ENCODE measurements around the gene SH3BP2.

The SH3BP2 gene

DNA sequence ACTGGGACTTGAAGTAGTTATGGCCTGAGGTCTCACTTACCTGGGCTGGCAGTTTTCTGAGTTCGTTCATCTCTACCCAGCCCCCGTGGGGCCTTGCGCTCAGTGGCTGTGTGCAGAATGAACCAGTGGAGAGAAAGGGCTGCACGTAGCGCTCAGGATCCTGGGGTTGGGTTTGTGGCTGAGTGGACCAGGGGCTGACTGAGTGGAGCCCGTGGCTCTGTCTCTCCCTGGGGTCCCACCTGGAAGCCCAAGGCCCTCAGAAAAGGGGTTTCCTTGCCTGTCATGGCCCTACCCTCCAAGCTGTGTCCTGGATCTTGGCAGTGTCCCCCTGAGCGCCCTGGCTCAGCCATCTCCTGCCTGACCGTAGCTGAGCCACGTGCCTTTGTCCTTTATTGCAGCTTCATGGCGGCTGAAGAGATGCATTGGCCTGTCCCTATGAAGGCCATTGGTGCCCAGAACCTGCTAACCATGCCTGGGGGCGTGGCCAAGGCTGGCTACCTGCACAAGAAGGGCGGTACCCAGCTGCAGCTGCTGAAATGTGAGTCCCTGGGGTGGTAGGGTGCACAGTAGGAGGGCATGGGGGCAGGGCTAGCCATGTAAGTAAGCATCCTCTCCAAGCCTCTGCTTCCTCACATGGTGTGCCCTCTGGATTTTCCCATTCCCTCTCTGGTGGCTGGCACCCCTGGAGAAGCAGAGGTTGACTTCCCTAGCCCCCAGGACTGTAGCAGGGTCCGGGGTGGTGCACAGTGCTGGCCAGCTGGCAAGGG is 27.5 kb downstream of the SH3BP2 start:
- DNase-seq = no peak

DNA sequence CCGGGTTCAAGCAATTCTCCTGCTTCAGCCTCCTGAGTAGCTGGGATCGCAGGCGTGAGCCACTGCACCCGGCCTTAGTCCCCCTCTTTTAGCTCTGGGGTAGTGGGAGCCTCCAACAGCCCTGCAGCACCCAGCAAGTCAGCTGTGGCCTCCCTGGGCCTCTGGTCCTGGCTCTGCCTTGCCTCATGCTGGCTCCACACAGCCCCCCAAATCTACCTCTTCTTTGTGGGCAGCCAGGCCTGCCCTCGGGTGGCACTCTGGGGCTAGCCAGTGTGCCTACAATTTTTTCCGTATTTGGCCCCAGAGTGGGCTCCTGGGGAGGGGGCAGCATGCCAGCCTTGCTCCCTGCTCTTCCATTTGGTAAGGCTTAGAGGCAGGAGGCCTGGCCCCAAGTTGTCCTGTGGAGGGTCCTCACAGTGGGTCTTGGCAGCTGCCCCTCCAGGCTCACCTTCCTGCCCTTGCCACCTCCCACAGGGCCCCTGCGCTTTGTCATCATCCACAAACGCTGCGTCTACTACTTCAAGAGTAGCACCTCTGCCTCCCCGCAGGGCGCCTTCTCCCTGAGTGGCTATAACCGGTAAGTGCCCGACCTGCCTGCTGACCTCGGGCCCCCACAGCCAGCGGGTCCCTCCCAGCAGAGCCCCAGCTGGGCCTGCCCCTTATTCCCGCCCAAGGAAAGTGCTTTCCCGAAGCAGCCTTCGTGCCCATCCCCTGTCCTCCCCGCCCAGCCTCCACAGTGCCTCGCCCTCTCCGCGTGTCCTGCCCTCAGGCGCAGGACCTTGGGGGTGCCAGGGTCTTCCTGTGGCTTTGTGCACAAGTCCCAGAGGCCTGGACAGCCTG is 29.8 kb downstream of the SH3BP2 start:
- DNase-seq = no peak

DNA sequence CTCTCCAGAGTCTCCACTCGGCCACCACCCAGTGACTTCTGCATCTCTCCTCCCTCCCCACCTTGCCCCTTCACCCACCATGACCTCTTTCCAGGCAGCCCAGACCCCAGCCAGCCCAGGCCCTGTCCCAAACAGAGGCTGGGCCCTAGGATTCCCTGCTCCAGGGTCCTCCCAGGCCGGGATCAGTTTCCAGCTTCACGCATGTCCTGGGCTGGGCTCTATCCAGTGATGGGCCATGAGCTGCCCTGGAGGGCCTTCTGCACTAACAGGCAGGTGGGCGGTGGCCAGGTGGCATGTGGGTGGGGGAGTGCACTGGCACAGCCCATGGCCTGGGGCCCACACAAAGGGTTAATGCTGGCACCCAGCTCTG is 30.4 kb downstream of the SH3BP2 start:
- no peak for DNase-seq

DNA sequence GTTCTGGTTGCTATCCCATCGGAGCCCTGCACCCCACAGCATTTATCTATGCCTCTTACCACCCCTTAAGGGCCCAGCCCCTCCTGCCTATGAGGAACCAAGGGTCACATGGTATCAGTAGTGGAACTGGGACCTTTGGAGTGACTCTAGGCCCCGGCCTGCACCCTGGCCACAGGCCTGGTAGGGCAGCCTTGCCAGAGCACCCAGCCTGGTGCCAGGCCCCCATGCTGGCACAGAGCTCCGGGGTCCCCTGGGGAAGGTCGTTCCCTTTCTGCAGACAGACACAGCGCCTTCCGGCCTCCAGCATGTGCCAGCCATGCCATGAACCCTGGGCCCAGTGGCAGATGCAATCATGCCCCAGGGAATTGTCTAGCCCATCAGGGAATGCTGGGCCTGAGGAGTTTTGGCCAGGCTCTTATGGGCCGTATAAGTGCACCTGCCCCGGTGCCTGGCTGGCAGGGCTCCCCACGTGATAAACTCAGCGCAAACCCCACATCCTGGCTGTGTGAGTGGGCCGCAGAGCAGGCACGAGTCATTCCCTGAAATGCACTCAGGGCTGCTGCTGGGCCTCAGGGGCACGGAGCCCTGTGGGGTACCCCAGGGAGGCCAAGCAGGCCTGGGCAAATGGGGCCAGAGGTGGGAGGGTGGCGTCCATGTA is 30.9 kb downstream of the SH3BP2 start:
- no peak for DNase-seq

DNA sequence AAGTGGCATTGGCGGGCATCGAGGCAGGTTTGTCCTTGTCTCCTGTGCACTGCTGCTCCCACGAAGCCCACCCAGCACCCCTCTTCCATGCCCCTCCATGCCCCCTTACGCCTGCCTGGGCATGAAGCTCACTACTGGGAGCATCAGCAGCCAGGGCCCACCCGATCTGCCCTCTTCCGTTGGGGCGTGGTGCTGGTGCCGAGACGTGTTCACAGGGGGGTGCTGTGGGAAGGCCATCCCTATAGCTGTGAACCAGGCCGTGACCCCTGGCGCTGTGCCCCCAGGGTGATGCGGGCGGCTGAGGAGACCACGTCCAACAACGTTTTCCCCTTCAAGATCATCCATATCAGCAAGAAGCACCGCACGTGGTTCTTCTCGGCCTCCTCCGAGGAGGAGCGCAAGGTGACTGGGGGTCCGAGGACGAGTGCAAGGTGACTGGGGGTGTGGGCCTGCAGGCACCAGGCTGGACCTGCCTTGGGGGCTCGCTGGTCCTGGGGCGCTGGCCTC is 31.5 kb downstream of the SH3BP2 start:
- no peak for DNase-seq

DNA sequence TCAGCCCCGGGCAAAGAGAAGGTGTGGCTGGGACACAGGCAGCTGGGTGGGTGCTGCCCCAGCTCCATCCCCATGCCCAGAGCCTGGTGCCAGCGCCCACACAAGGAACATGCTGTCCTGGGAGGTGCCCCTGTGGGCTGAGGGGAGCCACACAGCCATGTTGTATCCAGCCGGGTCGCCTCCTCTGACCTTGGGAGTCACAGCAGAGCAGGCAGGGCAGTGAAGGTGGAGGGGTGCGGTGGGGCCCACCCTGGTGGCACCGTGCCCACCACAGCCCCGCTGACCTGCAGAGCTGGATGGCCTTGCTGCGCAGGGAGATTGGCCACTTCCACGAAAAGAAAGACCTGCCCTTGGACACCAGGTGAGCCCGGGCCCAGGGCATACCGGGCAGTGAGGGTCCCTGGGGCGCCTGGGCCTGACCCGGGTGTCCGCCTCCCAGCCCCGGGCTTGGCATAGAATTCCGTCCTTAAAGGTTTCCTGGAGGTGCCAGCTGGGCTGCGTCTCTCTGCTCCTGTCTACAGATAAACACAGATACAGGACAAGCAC is 32.0 kb downstream of the SH3BP2 start:
- DNase-seq = no peak

DNA sequence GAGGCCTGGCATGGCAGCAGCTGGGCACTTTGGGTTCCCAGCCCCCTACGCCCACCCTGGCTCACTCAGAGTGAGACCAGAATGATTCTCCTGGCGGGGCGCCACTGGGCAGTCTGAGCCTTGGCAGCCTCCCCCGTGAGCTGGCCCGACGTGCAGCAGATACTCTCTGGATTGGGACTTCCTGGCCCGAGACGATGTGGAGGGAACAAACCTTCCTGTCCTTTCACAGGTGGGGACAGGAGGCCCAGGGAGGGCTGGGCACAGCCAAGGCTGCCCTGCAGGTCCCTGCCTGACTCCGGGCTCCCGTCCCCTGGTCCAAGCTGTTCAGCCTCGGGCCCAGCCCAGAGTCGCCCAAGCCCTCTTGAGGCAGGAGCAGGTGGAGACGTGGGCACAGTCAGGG is 32.9 kb downstream of the SH3BP2 start:
- DNase-seq = no peak

DNA sequence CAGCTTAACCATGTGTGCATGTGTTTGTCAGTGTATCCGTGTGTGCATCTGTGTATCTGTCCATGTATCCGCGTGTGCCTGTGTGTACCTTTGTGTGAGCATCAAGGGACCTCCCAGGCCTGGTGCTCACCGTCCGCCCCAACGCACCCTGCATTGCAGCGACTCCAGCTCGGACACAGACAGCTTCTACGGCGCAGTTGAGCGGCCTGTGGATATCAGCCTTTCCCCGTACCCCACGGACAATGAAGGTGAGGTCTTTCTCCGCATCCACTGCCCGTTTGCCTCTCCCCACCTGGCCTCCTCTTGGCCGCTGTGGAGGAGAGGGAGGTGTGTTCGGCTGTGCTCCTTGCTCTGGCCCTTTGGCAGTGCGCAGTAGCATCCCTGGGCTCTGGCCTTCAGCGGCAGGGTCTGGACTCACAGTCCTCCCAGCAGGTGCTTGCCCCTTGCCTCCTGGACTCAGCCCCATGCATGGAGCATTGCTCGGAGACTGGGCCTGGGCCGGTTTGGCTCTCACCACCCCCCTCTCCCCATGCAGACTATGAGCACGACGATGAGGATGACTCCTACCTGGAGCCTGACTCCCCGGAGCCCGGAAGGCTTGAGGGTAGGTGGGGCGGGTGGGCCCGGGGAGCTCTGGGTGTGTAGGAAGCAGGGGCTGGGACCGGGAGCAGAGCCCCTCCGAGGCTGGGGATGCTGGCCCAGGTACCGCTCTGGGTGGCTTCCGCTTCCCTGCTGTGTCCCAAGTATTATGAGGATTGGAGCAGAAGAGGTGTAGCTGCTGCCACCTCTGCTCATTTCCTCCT is 34.4 kb downstream of the SH3BP2 start:
- DNase-seq = no peak

DNA sequence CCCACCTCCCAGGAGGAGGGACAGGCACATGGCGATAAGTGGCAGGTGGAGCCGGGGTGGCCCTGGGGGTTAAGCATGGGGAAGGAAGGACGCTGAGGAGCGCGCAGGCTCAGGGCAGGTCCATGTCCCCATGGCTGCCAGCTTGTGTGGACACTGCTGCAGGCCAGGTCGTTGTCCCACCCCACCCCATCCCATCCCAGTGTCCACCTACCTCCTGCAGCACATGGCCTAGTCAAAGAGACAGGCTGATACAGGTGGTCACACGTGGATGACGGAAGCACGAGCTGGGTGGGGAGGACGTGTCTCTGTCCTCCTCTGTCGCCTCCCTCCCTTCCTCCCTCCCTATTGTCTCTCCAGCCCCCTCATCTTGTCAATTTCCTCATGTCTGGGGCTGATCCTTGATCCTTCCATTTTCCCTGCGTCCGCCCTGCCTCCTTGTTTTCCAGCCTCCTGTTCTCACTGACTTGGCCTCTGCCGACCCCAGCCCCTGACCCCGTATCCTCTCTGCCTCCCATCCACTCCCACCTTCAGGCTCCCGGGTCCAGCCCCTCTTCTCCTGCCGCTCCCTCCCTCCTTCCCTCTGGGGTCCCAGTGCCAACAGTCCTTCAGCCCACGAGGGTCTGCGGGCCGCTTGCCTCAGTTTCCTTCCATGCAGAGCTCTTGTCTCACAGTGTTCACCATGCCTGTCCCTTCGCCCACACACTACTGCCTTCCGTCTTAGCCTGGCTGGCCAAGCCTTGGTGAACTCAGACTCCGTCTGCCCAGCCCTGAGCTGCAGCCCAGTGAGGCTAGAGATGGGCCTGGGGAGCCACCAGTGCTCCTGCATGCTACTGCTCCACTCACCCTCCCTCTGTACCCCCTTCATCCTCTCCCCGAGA is 35.2 kb downstream of the SH3BP2 start:
- DNase-seq = no peak

DNA sequence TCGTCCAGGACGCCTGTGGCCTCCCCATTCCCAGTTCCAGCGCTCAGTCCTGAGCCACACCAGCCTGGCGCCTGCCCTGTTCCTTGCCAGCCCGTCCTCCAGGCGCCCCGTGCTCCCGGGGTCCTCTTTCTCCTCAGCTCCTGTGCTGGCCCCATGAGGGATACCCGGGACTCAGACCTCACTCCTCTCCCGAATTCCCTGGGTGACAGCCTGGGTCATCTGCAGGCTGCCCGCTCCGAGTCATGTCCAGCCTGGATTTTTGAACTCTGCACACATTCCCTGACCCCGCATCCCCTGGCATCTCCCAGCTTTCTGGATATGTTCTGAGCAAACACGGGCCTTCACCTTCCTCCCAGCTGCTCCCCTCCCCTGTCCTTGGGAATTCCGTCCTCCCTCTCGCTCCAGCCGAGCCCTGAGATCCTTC is 35.9 kb downstream of the SH3BP2 start:
- no peak for DNase-seq

DNA sequence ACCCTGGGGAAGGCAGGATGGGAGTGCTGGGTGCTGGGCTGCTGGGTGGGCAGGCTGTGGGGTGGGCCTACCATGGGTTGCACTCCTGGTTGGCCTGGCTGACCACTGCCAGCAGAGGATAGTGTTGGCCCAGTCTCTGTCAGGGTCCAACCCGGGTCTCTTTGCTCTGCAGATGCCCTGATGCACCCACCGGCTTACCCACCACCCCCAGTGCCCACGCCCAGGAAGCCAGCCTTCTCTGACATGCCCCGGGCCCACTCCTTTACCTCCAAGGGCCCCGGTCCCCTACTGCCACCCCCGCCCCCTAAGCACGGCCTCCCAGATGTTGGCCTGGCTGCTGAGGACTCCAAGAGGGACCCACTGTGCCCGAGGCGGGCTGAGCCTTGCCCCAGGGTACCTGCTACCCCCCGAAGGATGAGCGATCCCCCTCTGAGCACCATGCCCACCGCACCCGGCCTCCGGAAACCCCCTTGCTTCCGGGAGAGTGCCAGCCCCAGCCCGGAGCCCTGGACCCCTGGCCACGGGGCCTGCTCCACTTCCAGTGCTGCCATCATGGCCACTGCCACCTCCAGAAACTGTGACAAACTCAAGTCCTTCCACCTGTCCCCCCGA is 36.5 kb downstream of the SH3BP2 start:
- DNase-seq = no peak

DNA sequence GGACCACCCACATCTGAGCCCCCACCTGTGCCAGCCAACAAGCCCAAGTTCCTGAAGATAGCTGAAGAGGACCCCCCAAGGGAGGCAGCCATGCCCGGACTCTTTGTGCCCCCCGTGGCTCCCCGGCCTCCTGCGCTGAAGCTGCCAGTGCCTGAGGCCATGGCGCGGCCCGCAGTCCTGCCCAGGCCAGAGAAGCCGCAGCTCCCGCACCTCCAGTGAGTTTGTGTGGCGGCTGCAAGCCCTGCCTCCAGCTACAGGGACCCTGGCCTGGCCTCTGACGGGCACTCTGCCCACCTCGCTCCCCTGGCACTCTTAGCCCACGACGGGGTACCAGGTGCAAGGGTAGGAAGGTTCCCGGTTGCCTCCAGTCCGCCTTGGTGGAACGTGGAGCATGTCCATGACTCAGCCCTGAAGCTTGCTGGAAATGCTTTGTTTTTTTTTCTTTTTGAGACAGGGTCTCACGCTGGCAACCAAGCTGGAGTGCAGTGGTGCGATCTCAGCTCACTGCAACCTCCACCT is 37.1 kb downstream of the SH3BP2 start:
- DNase-seq = no peak

DNA sequence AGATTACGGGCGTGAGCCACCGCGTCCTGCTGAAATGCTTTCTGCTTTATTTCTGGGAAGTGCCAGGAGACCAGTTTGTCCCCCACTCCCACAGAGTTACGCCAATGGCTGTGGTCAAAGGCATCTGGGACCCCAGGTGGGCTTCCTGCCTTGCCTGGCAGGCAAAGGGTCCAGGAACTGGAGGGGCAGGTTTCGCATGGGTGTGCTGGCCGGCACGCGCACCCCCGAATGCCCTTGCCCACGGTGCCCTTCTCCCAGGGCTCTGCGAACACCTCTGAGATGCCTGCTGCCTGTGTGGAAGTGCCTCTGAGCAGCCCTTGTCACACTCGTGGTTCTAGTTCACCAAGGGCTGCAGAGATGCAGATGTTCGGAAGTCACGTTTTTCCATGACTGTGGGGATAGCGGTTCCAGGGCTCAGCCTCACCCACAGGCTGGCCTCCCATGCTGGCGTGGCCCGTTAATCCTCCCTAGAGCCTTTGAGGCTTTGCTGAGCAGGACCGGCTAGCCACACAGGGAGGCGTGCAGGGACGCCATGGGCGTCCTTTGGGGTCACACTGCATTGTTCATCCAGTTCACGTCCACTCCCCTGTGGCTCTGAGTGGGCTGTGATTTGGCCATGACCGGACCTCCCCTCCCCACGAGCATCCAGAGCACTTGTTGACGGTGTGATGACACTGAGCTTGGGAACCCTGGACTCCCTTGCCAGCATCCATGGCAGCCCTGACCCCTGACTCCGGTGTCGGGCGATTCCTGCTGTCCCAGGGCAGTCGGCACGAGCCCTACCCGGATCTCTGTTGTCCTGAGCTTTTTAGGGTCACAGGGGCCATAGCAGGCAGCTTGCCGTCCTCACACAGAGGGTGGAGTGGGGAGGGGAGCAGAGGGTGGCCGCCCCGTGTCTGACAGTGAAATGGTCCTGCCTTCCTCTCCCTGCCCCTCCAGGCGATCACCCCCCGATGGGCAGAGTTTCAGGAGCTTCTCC is 38.0 kb downstream of the SH3BP2 start:
- DNase-seq = no peak

DNA sequence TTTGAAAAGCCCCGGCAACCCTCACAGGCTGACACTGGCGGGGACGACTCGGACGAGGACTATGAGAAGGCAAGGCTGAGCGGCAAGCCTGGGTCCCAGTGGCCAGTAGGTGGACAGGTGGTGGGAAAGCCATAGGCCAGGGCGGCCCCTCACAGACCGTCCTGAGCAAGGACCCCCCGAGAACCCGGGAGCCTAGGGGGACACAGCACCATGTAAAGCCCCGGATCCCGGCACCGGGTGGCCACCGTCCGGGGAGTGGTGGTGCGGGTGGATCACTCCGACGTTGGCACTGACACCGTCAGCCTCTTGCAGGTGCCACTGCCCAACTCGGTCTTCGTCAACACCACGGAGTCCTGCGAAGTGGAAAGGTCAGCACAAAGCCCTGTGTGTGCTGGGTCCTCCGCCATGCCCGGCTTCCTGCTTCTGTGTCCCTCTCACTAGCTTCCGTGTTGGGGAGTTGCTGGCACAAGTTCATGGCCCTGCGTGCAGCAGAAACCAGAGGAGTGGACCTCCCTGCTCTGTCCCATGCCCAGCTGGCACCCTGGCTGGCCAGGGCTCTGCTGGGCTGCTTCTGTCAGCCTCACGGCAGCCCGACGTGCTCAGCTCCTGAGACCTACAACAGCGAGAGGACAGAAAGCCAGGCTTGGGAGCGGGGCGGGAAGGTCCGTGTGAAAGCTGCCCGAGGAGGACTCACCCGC is 38.9 kb downstream of the SH3BP2 start:
- DNase-seq = peak; percentile 10

DNA sequence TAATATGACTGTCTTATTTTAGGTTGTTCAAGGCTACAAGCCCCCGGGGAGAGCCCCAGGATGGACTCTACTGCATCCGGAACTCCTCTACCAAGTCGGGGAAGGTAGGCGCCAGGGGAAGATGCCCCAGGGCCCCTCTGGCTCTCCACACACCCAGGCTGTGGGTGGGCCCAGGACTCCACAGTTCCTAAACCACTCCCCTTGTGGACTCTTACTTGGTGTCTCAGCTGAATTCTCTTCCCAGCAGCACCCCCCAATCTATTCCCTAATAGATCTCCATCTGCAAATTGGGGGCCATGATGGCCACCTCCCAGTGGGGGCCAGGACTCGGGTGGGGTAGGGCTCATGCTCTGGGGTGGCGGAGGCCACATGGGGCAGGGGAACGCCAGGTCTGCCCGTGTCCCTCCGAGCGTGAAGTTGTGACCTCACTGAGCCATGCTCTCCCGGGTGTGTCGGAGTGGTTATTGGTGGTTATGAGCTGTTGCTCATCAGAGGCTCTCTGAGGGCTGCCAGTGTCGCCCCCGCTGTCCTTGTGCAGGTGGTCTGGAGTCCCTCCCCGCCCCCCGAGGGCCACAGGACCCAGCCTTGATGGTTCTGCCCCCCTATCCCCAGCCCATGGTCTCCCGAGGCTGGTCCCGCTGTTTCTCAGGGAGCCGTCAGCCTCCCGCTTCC is 39.6 kb downstream of the SH3BP2 start:
- peak; percentile 15 for DNase-seq

DNA sequence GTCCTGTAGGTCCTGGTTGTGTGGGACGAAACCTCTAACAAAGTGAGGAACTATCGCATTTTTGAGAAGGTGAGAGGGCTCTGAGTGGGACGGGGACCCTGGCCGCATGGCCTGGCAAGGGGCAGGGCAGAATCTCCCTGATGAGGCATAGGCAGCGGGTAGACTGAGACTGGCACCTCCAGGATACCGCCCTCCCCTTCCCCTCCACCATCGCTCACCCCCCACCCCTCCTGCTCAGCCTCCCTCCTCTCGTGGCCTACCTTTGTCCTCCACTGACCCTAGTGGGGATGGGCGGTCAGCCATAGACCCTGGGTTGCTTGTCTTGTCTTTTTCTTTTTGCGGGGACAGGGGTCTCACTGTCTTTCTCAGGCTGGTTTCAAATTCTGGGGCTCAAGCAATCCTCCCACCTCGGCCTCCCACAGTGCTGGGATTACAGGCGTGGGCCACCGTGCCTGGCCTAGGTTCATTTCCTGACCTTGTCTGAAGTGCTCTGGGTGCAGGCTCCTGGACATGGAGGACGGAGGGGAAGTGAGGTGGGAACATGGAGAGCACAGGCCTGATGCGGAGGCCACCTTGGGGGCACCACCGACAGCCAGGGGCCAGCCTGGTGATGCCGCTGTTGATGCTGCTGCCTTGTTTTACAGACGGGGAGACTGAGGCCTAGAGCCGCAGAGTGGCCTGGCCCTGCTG is 40.2 kb downstream of the SH3BP2 start:
- DNase-seq = peak; percentile 5

DNA sequence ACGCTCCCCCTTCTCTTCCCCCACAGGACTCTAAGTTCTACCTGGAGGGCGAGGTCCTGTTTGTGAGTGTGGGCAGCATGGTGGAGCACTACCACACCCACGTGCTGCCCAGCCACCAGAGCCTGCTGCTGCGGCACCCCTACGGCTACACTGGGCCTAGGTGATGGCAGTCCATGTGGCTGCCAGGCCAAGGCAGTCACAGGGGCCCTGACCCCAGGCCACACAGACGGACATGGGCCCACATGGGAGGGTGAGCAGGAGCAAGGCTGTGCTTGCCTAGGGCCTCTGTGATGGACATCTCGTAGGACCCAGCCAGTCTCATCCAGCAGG is 40.8 kb downstream of the SH3BP2 start:
- DNase-seq = no peak
